ENCODE results near the gene NGFR. TPM values are rescaled to one million over a fixed set of nuclear protein-coding genes. Genes with fewer than 3 reads are reported as not detected.

The NGFR gene
- total RNA-seq, 6 donors from 2014 or later, result 1.3 to 2.9 (median 2.2) TPM

DNA sequence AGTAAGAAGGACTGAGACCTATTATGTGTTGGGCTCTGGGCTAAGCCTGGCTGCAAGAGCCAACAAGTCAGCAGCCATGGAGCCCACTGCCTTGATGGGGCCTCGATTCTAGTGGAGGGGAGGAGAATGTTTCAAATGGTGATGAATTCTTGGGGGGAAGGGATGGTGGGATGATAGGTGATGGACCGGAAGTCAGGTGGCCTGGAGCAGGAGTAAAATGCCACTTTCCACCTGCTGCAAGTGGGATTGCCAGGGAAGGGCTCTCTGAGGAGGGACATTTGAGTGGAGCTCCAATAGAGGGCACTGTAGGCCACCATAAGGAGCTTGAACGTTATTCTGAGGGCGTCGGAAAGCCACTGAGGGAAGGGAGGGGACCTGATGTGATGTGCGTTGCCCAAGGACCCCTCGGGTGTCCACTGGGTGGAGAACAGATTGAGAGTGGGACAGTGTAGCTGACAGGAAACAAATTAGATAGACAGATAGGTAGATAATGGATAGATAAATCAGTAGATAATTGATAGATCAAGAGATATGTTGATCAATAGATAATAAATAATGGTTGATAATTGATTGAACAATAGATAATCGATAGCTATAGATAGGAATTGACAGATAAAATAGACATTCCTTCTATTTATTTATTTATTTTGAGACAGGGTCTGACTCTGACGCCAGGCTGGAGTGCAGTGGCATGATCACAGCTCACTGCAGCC is 62.4 kb downstream of the NGFR start:
- ATAC-seq (ENCODE audit: low FRiP score in 2 of 2), result peak; percentile 47 to 66
- H3K4me3 ChIP-seq, result no peak overlapping the region
- no peak for TF ChIP-seq POLR2A (IDR thresholded peaks at IDR 0.05)
- no peak for TF ChIP-seq EP300 (IDR thresholded peaks at IDR 0.05)
- TF ChIP-seq, protein P1, sequence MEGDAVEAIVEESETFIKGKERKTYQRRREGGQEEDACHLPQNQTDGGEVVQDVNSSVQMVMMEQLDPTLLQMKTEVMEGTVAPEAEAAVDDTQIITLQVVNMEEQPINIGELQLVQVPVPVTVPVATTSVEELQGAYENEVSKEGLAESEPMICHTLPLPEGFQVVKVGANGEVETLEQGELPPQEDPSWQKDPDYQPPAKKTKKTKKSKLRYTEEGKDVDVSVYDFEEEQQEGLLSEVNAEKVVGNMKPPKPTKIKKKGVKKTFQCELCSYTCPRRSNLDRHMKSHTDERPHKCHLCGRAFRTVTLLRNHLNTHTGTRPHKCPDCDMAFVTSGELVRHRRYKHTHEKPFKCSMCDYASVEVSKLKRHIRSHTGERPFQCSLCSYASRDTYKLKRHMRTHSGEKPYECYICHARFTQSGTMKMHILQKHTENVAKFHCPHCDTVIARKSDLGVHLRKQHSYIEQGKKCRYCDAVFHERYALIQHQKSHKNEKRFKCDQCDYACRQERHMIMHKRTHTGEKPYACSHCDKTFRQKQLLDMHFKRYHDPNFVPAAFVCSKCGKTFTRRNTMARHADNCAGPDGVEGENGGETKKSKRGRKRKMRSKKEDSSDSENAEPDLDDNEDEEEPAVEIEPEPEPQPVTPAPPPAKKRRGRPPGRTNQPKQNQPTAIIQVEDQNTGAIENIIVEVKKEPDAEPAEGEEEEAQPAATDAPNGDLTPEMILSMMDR (IDR thresholded peaks at IDR 0.05), result peak; percentile 26 to 55 (median 36)
- no peak for TF ChIP-seq POLR2AphosphoS5 (IDR thresholded peaks at IDR 0.05)
- DNase-seq, result no peak
- peaks cover 0 to 12% (median 4%) of the 10 kb centered on the region in 4 donors for H3K4me1 ChIP-seq
- H3K27me3 ChIP-seq, result no peaks in the 10 kb centered on the region
- H3K27ac ChIP-seq, result no peak overlapping the region
- no peaks in the 10 kb centered on the region for H3K36me3 ChIP-seq
- WGBS, 2 donors, result 14% methylated on average over 8 to 9 of the region's 9 CpGs
- H3K9me3 ChIP-seq, result no peaks in the 10 kb centered on the region

Small RNA genes lying within 50 kb of the gene (small RNA-seq; reads per million reads assigned to genes)
- gene MIR6165, result 0 reads per million in 4 donors

Other genes with a start within 250 kb of the NGFR start
- gene ZNF652, start 133.0 kb upstream of the NGFR start, total RNA-seq, result 10 to 100 TPM; 29.4 to 69.4 (median 41.5) TPM
- 100 to 1,000 TPM in 2 of 6 donors, 10 to 100 TPM in 4; 19.9 to 144 (median 68.8) TPM for gene PHB1, start 80.4 kb upstream of the NGFR start, total RNA-seq
- gene NXPH3, start 80.6 kb downstream of the NGFR start, total RNA-seq, result 1 to 10 TPM; 1.2 to 6.6 (median 4.6) TPM
- gene SPOP, start 182.8 kb downstream of the NGFR start, total RNA-seq, result 10 to 100 TPM; 56.6 to 99.2 (median 80.4) TPM
- 10 to 100 TPM; 16.2 to 57.4 (median 42.2) TPM for gene SLC35B1, start 212.7 kb downstream of the NGFR start, total RNA-seq